ENCODE data around the gene HMGB2.

HMGB2 gene

DNA sequence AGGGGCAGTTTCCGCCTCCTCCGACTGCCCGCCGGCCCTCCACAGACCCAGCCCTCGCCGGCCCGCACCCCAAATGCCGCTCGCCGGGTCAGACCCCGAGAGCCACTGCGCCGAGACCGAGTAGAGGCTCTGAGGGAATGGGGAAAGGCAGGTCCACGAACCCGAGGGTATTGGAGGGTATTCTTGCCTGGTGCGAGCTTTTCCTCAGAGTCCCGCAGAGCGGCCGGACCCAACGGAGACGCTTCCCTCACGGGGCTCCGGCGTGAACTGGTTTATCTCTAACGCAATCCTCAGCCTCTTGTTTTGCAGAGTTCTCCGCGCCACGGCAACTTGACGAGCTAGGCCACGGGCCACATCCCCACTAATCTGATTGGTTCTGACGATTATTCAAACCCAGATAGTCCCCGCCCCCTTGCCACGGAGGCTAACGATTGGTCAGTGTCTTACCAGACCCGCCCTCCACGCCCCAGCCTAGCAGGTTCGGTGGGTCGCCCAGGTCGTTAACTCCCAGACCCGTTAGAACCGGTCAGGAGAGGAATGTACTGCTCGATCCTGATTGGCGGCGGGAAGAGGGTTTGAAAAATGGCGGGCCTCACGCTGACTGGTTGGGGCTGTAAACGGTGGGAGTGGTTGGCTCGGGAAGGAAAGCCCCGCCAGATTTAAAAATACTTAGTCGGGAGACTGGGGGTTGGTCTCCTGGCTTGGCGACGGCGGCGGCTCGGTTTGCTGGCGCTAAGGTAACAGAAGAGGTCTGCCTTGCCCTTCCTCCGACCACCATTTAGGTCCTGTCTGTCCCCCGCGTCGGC, at the start of gene HMGB2:
HMGB2 (minus strand) TSS at position 274 of the 806 bp plus-strand sequence. CDS start 709 bp downstream, outside the sequence.
- DNase-seq = peak; percentile 100
- TF ChIP-seq POLR2A (IDR thresholded peaks at IDR 0.05; ENCODE audit: low read length) (peak; percentile 99), GATA1 (IDR thresholded peaks at IDR 0.05; ENCODE audit: low read depth, low read length) (peak; percentile 43)

DNA sequence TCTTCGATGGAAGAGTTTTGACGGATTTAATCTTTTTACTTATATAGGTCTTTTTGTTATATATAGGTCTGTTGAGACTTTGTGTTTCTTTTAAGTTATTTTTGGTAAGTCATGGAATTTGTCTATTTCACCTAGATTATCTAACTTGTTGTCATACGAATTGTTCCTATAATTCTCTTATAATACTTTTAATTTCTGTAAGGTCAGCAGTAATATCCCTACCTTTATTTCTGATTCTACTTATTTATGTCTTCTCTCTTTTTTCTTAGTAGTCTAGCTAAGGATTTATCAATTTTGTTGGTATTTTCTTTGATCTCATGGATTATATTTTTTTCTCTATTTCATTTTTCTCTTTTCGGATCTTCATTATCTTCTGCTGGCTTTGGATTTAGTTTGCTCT, 48.2 kb upstream of the HMGB2 start:
- no peak for DNase-seq
- TF ChIP-seq GATA1 (IDR thresholded peaks at IDR 0.05; ENCODE audit: low read depth, low read length) (no peak), POLR2A (IDR thresholded peaks at IDR 0.05; ENCODE audit: low read length) (no peak)

GRCh38 chr4:173381610-173382009, 47.5 kb upstream of the HMGB2 start:
- no peak for TF ChIP-seq GATA1 (IDR thresholded peaks at IDR 0.05; ENCODE audit: low read depth, low read length)
- no peak for TF ChIP-seq POLR2A (IDR thresholded peaks at IDR 0.05; ENCODE audit: low read length)
- DNase-seq = no peak

DNA sequence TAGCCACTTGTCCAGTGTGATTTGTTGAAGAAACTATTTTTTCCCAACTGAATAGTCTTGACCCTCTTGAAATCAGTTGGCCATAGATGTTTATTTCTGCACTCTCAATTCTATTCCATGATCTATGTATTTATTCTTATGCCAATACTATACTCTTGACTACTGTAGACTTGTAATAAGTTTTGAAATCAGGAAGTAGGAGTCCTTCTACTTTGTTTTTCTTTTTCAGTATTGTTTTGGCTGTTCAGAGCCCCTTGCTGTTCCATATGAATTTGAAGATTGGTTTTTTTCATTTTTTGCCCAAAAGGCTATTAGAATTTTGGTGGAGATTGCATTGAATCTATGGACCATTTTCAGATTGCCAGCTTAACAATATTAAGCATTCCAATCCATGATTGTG, 46.8 kb upstream of the HMGB2 start:
- no peak for DNase-seq
- TF ChIP-seq GATA1 (IDR thresholded peaks at IDR 0.05; ENCODE audit: low read depth, low read length) (no peak), POLR2A (IDR thresholded peaks at IDR 0.05; ENCODE audit: low read length) (no peak)

- DNase-seq = no peak
- TF ChIP-seq POLR2A (IDR thresholded peaks at IDR 0.05; ENCODE audit: low read length) = no peak
- TF ChIP-seq GATA1 (IDR thresholded peaks at IDR 0.05; ENCODE audit: low read depth, low read length) = no peak
Observed at GRCh38 chr4:173379929-173380328, 45.8 kb upstream of the HMGB2 start.

DNA sequence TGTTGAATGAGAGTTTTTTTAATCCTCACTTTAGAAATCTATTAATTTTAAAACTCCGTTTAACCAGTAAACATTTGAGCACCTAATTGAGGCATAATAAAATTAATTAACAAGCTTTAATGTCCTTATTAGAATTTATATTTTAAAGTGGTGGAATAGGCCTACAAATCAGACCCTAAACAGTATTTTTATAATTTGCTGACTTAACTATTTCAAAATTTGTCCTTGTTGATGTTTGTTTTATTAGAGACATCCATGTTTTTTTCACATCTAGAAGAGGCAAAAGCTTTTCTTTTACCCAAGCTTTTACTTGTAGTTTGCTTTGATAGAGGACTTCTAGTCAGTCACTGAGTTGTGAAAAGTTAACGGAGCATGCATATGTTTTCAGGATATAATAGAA, 40.4 kb upstream of the HMGB2 start:
- no peak for TF ChIP-seq GATA1 (IDR thresholded peaks at IDR 0.05; ENCODE audit: low read depth, low read length)
- DNase-seq = no peak

GRCh38 chr4:173371292-173372192, 37.4 kb upstream of the HMGB2 start:
- peak; percentile 48 for TF ChIP-seq POLR2A (IDR thresholded peaks at IDR 0.05; ENCODE audit: low read length)
- no peak for TF ChIP-seq GATA1 (IDR thresholded peaks at IDR 0.05; ENCODE audit: low read depth, low read length)
- peak; percentile 77 to 81 for DNase-seq

- no peak for TF ChIP-seq GATA1 (IDR thresholded peaks at IDR 0.05; ENCODE audit: low read depth, low read length)
- peak; percentile 93 for TF ChIP-seq POLR2A (IDR thresholded peaks at IDR 0.05; ENCODE audit: low read length)
- DNase-seq = peak; percentile 98 to 99
Observed at GRCh38 chr4:173370477-173371291, 36.5 kb upstream of the HMGB2 start, which contains the start of gene SAP30. TSS of gene SAP30 (plus strand) at chr4:173370954. CDS start at chr4:173371183, 229 bp downstream.

DNA sequence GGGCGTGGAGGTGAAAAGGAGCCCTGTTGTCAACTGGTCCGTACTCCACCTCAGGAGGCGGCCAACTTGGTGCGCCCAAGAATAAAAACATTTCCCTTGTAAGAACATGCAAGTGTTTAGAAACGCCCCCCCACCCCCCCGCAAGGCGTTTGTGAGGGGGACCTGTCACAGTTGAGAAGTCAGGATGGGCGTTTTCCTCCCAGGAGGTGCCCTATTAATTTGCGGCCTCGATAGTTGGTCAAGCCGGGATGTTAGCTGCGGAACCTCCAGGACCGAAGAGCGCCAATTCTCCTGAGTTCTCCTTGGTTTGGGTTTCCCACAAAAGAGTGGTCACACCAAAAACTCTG, 35.9 kb upstream of the HMGB2 start:
- no peak for TF ChIP-seq GATA1 (IDR thresholded peaks at IDR 0.05; ENCODE audit: low read depth, low read length)
- no peak for TF ChIP-seq POLR2A (IDR thresholded peaks at IDR 0.05; ENCODE audit: low read length)
- peak; percentile 87 to 89 for DNase-seq

GRCh38 chr4:173367946-173368345, 33.8 kb upstream of the HMGB2 start:
- no peak for TF ChIP-seq GATA1 (IDR thresholded peaks at IDR 0.05; ENCODE audit: low read depth, low read length)
- no peak for TF ChIP-seq POLR2A (IDR thresholded peaks at IDR 0.05; ENCODE audit: low read length)
- DNase-seq = peak; percentile 40 to 46

DNA sequence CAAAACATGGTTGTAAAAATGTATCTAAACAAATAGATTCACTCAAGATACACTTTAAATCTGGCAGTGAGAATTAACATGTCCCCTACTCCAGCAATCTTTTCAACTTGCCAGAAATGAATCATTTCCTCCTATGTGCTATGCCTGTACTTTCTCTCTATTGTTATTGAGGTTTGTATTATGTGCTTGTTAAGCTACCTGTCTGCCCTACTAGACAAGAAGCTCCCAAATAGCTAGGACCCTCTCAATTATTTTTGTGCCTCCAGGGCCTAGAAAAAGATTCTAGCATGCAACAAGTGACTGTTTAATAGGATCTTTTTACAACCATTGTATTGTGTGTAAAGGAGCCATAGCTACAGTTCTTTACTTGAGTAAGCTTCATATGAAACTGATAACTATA, 33.1 kb upstream of the HMGB2 start:
- no peak for TF ChIP-seq GATA1 (IDR thresholded peaks at IDR 0.05; ENCODE audit: low read depth, low read length)
- no peak for TF ChIP-seq POLR2A (IDR thresholded peaks at IDR 0.05; ENCODE audit: low read length)
- DNase-seq = no peak

GRCh38 chr4:173365359-173365996, 31.3 kb upstream of the HMGB2 start:
- DNase-seq = no peak
- no peak for TF ChIP-seq GATA1 (IDR thresholded peaks at IDR 0.05; ENCODE audit: low read depth, low read length)
- no peak for TF ChIP-seq POLR2A (IDR thresholded peaks at IDR 0.05; ENCODE audit: low read length)

- DNase-seq = no peak
- TF ChIP-seq GATA1 (IDR thresholded peaks at IDR 0.05; ENCODE audit: low read depth, low read length) = no peak
- no peak for TF ChIP-seq POLR2A (IDR thresholded peaks at IDR 0.05; ENCODE audit: low read length)
Observed at GRCh38 chr4:173362666-173363065, 28.5 kb upstream of the HMGB2 start.
